Endothelial cell (in vitro differentiated cells): Measurements from ENCODE around the gene FTH1. TPM values are rescaled to one million over a fixed set of nuclear protein-coding genes. Genes with fewer than 3 reads are reported as not detected.

ENCODE experiments used
- DNase-seq: peaks from one replicate; pipeline ENCODE4 v3.0.0; 2021; ENCODE audit warnings: low spot score
- H3K27ac Mint-ChIP-seq: one replicate; pipeline ENCODE4 v1.8.0; 2021; ENCODE audit warnings: mixed read lengths, inconsistent platforms; ENCODE audit not compliant: unreplicated experiment
- H3K27me3 Mint-ChIP-seq: one replicate; pipeline ENCODE4 v1.8.0; 2021; ENCODE audit warnings: mild to moderate bottlenecking, moderate library complexity, mixed read lengths, inconsistent platforms; ENCODE audit not compliant: unreplicated experiment
- H3K36me3 Mint-ChIP-seq: one replicate; pipeline ENCODE4 v1.8.0; 2021; ENCODE audit warnings: mild to moderate bottlenecking, low read depth, mixed read lengths, inconsistent platforms; ENCODE audit not compliant: unreplicated experiment
- H3K4me1 Mint-ChIP-seq: one replicate; pipeline ENCODE4 v1.8.0; 2021; ENCODE audit warnings: mild to moderate bottlenecking, mixed read lengths, inconsistent platforms; ENCODE audit not compliant: unreplicated experiment
- H3K4me3 Mint-ChIP-seq: one replicate; pipeline ENCODE4 v1.8.0; 2021; ENCODE audit warnings: mild to moderate bottlenecking, mixed read lengths, inconsistent platforms; ENCODE audit not compliant: unreplicated experiment
- H3K9me3 Mint-ChIP-seq: one replicate; pipeline ENCODE4 v1.8.0; 2021; ENCODE audit warnings: mixed read lengths, inconsistent platforms; ENCODE audit not compliant: unreplicated experiment
- total RNA-seq: library from RNA; stranded (reverse); fragmentation: NEBNext Ultra II Directional; extraction: Animal tissue kit (Norgen Biotek cat#: 25700); gene quantifications from one replicate; pipeline ENCODE4 v1.2.1, GENCODE V29; 2021; ENCODE audit not compliant: unreplicated experiment
- TF ChIP-seq, protein P1 (sequence below): fragments of 200-600 bp; sonication (generic); IDR thresholded peaks from one replicate; pipeline ENCODE4 v1.5.0; 2021; ENCODE audit warnings: antibody characterized with exemption; ENCODE audit not compliant: unreplicated experiment

FTH1 gene
- total RNA-seq, 1 donor from 2014 or later: 837 TPM

DNA sequence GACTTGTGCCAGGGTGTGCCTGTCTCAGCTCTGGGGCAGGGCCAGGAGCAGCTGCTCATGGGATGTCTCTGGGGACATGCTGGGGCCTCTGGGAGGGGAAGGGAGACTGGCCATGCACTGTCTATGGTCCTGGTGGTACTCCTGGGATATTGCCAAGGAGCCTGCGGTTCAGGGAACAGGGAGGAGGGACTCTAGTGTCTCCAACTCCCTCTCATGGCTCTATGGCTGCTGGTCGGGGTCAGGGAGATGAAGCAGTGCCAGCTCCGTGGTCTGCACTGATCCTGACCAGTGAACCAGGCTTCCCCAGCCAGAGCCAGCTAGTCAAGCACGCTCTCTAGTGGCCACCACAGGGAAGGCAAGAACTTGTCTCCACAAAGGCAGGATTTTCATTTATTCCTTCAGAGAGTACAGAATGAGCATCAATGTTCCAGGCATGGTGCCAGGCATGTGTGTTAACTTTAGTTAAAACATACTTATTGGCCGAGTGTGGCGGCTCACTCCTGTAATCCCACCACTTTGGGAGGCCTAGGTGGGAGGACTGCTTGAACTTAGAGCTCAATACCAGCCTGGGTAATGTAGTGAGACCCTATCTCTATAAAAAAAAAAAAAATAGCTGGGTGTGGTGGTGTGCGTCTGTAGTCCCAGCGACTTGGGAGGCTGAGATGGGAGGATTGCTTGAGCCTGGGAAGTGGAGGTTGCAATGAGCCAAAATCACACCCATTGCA, 19.8 kb downstream of the FTH1 start:
- Mint-ChIP-seq H3K27ac (no peak overlapping the region), H3K9me3 (no peaks in the 10 kb centered on the region), H3K4me3 (no peak overlapping the region), H3K36me3 (peaks cover 4% of the 10 kb centered on the region), H3K27me3 (peaks cover 7% of the 10 kb centered on the region), H3K4me1 (peaks cover 3% of the 10 kb centered on the region)
- TF ChIP-seq, protein P1, sequence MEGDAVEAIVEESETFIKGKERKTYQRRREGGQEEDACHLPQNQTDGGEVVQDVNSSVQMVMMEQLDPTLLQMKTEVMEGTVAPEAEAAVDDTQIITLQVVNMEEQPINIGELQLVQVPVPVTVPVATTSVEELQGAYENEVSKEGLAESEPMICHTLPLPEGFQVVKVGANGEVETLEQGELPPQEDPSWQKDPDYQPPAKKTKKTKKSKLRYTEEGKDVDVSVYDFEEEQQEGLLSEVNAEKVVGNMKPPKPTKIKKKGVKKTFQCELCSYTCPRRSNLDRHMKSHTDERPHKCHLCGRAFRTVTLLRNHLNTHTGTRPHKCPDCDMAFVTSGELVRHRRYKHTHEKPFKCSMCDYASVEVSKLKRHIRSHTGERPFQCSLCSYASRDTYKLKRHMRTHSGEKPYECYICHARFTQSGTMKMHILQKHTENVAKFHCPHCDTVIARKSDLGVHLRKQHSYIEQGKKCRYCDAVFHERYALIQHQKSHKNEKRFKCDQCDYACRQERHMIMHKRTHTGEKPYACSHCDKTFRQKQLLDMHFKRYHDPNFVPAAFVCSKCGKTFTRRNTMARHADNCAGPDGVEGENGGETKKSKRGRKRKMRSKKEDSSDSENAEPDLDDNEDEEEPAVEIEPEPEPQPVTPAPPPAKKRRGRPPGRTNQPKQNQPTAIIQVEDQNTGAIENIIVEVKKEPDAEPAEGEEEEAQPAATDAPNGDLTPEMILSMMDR: peak; percentile 84
- DNase-seq: peak; percentile 83

DNA sequence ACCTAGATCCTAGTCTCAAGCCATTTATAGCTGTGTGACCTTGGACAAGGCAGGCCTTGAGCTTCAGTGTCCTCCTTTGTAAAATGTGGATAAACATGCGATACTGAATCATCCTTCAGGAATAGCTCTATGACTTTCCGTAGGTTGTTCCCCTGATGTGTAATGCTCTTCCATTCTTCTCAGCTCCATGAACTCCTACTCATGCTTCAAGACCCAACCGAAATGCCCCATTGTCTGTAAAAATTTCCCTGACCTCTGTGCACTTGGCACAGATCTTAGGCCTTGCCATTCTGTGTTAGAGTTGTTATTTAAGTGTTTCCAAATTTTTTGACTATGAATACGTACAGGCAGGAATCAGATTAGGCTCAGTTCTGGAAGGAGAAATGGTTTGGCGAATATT, 20.5 kb downstream of the FTH1 start:
- H3K4me1 Mint-ChIP-seq: peaks cover 3% of the 10 kb centered on the region
- no peak for DNase-seq
- peak overlapping the region; percentile 7 for H3K4me3 Mint-ChIP-seq
- H3K9me3 Mint-ChIP-seq: no peaks in the 10 kb centered on the region
- H3K36me3 Mint-ChIP-seq: peaks cover 4% of the 10 kb centered on the region
- TF ChIP-seq, protein P1: no peak
- no peak overlapping the region for H3K27ac Mint-ChIP-seq
- peaks cover 7% of the 10 kb centered on the region for H3K27me3 Mint-ChIP-seq

DNA sequence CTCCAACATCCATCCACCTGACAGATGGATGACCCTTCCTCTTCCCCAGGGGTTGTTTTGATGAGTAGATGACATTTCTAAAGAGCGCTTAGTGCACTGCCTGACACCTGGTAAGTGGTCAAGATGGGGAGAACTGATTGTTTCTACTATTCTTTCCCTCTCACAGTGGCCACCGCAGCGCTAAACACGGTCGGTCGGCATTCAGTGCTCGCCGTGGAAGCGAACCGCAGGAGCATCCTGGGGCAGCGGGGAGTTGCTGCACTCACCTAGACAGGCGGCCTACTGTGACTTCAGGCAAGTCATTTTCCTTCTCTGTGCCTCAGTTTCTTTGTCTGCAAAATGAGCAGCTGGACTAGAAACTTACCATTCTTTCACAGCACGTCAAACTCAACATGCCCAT, 22.2 kb downstream of the FTH1 start:
- no peaks in the 10 kb centered on the region for H3K4me1 Mint-ChIP-seq
- no peak for DNase-seq
- H3K27ac Mint-ChIP-seq: no peak overlapping the region
- peaks cover 7% of the 10 kb centered on the region for H3K27me3 Mint-ChIP-seq
- H3K36me3 Mint-ChIP-seq: peaks cover 4% of the 10 kb centered on the region
- H3K4me3 Mint-ChIP-seq: no peak overlapping the region
- TF ChIP-seq, protein P1: no peak
- no peaks in the 10 kb centered on the region for H3K9me3 Mint-ChIP-seq

DNA sequence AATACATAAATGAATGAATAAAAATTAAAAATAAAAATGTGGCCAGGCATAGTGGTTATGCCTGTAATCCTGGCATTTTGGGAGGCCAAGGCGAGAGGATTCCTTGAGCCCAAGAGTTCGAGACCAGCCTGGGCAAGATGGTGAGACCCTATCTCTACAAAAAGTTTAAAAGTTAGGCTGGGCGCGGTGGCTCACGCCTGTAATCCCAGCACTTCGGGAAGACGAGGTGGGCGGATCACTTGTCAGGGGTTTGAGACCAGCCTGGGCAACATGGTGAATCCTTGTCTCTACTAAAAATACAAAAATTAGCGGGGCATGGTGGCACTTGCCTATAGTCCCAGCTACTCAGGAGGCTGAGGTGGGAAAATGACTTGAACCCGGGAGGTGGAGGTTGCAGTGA, 27.0 kb downstream of the FTH1 start:
- no peaks in the 10 kb centered on the region for H3K36me3 Mint-ChIP-seq
- H3K27me3 Mint-ChIP-seq: peaks cover 3% of the 10 kb centered on the region
- H3K27ac Mint-ChIP-seq: no peak overlapping the region
- H3K9me3 Mint-ChIP-seq: no peaks in the 10 kb centered on the region
- no peak overlapping the region for H3K4me3 Mint-ChIP-seq
- no peak for DNase-seq
- H3K4me1 Mint-ChIP-seq: no peaks in the 10 kb centered on the region
- TF ChIP-seq, protein P1: no peak

DNA sequence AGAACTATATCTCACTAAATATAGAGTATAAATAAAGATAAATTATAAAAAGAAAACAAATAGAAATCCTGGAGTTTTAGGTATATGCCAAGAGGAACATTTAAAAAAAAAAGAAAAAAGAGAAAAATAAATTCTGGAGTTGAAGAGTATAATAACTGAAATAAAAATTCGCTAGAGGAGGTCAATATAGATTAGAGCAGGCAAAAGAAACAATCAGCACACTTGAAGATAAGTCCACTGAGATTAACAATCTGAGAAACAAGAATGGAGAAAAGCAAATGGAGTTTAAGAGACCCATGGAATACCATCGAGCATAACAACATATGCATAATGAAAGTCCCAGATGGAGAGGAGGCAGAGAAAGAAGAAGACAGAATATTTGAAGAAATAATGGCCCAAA, 31.6 kb downstream of the FTH1 start:
- no peaks in the 10 kb centered on the region for H3K36me3 Mint-ChIP-seq
- TF ChIP-seq, protein P1: no peak
- no peak overlapping the region for H3K4me3 Mint-ChIP-seq

More for the DNA sequence above, 31.6 kb downstream of the FTH1 start:
- H3K27ac Mint-ChIP-seq: no peak overlapping the region
- peaks cover 4% of the 10 kb centered on the region for H3K9me3 Mint-ChIP-seq
- H3K4me1 Mint-ChIP-seq: no peaks in the 10 kb centered on the region
- no peak for DNase-seq
- H3K27me3 Mint-ChIP-seq: no peaks in the 10 kb centered on the region
